LoVo (cell line): ENCODE results near the gene BTG1.
"Not testable (repeated sequence)": the region's sequence is repeated elsewhere in the genome, so short reads cannot be mapped to it uniquely, and the experiment has no call there.

Experiments used
- DNase-seq: peaks from one replicate; pipeline ENCODE4 v3.0.0-alpha.2; 2016; ENCODE audit warnings: low spot score

BTG1 gene

GRCh38 chr12:92149563-92149962 lies 3.9 kb upstream of the BTG1 start:
- no peak for DNase-seq

GRCh38 chr12:92147491-92147890 lies 1.8 kb upstream of the BTG1 start:
- no peak for DNase-seq

- no peak for DNase-seq
These were observed 1.0 kb upstream of the BTG1 start for GRCh38 chr12:92146497-92147224.

DNA sequence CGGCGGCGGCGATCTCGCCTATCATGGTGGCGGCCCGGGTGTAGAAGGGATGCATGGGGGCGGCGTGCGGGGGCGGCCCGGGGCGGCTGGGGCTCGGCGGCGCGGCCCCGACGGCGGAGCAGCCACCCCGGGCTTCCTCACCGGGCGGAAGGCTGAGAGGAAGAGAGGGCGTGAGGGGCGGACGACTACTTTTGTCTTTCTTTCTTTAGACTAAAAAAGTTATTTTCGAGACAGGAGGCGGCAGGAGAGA lies 240 bp downstream of the BTG1 start:
- DNase-seq: no peak

GRCh38 chr12:92144631-92145480 lies 790 bp downstream of the BTG1 start:
- DNase-seq: peak; percentile 80

DNA sequence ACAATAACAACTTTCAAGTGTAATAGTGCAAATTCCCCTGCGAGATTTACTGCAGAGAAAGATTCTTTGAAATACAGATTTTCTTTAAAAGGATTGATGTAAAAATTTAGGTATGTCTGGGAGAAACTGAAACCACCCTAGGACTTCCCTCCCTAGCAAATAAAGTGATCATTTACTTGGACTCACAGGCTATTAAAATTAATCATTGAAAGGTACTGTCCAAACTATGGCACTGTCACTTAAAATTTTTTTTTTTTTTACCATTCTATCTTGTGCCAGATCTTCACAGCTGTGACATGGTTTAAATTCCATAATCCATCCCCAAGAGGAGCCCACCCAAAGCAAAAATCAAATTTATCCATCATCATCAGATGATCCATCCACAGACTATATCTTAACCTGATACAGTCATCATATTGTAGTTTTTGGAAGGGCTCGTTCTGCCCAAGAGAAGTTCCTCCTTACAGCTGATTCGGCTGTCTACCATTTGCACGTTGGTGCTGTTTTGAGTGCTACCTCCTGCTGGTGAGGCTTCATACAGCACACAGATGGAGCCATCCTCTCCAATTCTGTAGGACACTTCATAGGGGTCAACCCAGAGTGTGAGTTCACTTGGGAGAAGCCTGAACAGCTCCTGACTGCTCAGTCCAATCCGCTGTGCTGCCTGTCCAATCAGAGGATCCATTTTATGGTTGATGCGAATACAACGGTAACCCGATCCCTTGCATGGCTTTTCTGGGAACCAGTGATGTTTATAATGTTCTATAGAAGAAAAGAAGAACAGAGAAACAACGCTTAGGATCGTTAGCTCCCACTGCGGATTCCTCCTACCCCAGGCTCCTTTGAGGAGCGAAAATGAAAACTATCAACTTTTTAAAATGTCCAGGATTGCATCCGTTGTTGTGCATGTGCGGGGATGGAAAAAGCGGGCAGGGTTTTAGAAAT lies 1.7 kb downstream of the BTG1 start:
- DNase-seq: peak; percentile 59

- DNase-seq: no peak
These were observed 2.4 kb downstream of the BTG1 start for GRCh38 chr12:92143258-92143657.

DNA sequence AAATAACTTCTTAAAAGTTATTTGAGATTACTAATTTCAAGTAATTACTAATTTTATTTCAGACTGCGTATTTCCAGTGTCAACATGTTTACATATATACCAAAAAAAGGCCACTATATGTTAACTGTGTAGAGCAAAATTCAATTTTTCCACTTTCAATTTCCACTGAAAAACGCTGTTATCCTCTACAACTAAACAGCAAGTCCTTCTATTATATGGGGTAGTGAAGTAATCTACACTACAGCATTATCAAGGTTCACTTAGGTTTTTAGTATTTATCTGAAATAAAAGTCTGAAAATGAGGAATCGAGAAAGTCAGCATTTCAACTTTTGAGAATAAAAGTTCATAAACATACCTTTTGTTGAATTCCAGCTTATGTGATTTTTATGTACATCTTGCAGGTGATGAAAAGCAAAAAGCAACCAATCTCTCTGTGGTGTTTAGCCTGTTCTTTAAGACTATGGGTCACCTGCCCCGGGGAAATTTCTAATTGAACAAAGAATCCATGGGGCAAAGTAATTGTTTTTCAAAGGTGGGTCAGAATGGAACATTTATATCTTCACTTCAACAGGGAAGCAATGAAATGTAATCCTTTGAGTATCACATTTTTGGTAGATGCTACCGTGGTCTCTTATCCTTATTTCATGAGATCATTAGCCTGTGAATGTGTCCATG lies 3.3 kb downstream of the BTG1 start:
- no peak for DNase-seq

GRCh38 chr12:92141591-92142121 lies 4.0 kb downstream of the BTG1 start:
- no peak for DNase-seq

GRCh38 chr12:92140896-92141536 lies 4.6 kb downstream of the BTG1 start:
- DNase-seq: no peak

- DNase-seq: no peak
These were observed 5.5 kb downstream of the BTG1 start for GRCh38 chr12:92140156-92140555.

DNA sequence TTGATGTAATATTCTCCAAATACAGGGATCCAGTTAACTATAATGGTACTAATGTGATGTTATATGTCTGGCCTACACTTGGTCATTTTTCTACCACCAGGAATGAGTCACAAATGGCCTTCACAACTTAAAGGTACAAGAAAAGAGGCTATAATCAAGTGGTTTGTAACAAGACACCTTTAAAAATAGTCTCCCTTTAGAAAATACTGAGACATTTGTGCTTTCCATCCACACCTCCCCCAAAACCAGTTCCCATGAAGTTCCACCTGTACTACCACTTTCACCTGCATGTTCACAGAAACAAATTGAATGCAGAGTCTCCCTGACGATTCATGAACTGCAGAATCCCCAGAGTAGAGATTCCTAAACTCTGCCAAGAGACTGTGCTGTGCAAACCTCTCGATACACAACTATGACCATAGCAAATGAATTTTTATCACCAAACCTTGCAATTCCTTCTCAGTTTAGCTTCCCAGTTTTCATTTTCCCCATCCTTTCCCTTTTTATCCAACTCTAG lies 6.0 kb downstream of the BTG1 start:
- no peak for DNase-seq

GRCh38 chr12:92138626-92139025 lies 7.0 kb downstream of the BTG1 start:
- no peak for DNase-seq

- no peak for DNase-seq
These were observed 7.5 kb downstream of the BTG1 start for GRCh38 chr12:92138144-92138543.

GRCh38 chr12:92136965-92137721 lies 8.5 kb downstream of the BTG1 start:
- peak; percentile 86 for DNase-seq

DNA sequence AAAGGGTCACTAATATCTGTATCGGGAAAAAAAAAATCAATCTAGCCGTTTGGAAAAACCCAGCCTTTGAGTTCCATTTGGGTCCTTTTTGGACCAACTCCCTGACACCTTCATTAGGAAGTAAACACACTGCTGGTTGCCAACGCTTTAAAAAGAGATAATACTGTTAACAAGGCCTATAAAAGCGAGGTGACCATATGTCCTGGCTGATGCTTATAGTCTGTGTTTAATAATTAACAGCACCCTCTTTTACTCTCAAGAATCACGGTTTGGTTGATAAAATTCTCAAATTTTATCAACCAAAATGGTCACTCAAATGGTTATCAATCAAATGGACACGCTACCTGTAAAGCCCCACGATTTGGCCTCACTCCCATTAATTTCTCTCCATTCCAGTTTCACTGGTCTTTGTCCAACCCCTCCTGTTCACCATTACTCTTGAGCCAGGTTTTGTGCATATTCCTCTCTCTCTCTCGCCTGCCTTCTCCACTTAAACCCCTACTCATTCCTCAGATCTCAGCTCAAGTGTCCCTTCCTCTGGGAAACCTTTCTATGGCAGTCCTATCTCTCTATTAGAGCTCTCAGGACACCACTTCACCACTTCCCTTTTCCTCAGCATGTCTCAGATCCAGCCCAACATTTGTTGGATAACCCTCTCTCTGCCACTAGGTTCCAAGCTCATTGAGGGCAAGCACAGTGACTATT lies 9.5 kb downstream of the BTG1 start:
- DNase-seq: peak; percentile 71

DNA sequence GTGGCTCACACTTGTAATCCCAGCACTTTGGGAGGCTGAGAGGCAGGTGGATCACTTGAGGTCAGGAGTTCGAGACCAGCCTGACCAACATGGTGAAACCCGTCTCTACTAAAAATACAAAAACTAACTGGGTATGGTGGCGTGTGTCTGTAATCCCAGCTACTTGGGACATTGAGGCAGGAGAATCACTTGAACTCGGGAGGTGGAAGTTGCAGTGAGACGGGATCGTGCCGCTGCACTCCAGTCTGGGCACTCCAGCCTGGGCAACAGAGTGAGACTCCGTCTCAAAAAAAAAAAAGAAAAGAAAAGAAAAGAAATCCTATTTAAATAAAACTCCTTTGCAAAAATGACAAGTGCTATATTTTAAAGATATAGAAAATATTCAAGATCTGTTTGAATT lies 10.1 kb downstream of the BTG1 start:
- DNase-seq: not testable (repeated sequence)

DNA sequence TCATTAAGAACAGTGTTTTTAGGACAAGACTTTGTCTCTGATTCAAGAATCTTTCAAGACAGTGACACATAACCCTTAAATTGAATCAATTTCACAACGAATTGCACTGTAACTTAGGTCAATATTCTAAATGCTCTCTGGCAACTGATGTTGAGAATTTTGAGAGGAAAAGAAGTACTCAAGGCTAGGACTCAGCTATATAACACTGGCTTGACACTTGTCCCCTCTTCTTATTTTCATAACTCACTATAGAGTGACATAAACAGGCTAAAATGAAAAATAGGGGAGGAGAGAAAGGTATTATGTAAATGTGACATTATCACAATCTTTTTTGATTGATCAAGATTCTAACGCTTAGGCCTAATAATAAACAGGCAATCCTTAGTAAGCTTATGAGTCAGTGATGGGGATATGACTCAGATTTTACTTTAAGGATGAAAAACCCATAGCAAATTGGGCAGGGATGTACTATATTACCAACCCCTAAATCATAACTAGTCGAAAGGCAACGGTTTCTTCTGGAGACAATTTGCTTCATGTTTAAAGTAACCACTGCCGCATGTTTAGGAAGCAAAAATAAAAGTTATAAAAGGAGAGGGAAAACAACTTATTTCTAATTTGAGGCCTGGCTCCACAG lies 10.9 kb downstream of the BTG1 start:
- no peak for DNase-seq
